Stimulated activated CD4-positive, alpha-beta T cell treated with anti-CD3 and anti-CD28 coated beads, Interleukin-15, amount 100 ng/mL, for 48 hours (primary cell): ENCODE measurements around the gene HTRA3.
"Not testable (repeated sequence)": the region's sequence is repeated elsewhere in the genome, so short reads cannot be mapped to it uniquely, and the experiment has no call there.

Experiments used
- DNase-seq, 2 donors: peaks; one replicate each; pipeline ENCODE4 v3.0.0-alpha.2; 2020; ENCODE audit warnings: low read depth in 2 of 2

HTRA3 gene

GRCh38 chr4:8342651-8343261 lies 73.2 kb downstream of the HTRA3 start:
- no peak for DNase-seq

GRCh38 chr4:8343262-8343966 lies 73.9 kb downstream of the HTRA3 start:
- no peak for DNase-seq

GRCh38 chr4:8343967-8344331 lies 74.4 kb downstream of the HTRA3 start:
- DNase-seq = no peak

GRCh38 chr4:8344377-8344776 lies 74.8 kb downstream of the HTRA3 start:
- DNase-seq = no peak

GRCh38 chr4:8345053-8345945 lies 75.7 kb downstream of the HTRA3 start:
- DNase-seq = no peak

- DNase-seq = no peak
These were observed 76.6 kb downstream of the HTRA3 start for GRCh38 chr4:8345946-8346814.

GRCh38 chr4:8346838-8347605 lies 77.5 kb downstream of the HTRA3 start:
- no peak for DNase-seq

GRCh38 chr4:8347660-8348059 lies 78.1 kb downstream of the HTRA3 start:
- DNase-seq = no peak

- DNase-seq = no peak
These were observed 78.5 kb downstream of the HTRA3 start for GRCh38 chr4:8348071-8348470.

GRCh38 chr4:8349236-8349635 lies 79.7 kb downstream of the HTRA3 start:
- DNase-seq = not testable (repeated sequence)

- DNase-seq = no peak
These were observed 80.2 kb downstream of the HTRA3 start for GRCh38 chr4:8349664-8350236.

- no peak for DNase-seq
These were observed 80.8 kb downstream of the HTRA3 start for GRCh38 chr4:8350352-8350751.

- no peak for DNase-seq
These were observed 81.4 kb downstream of the HTRA3 start for GRCh38 chr4:8350841-8351461.

GRCh38 chr4:8351931-8352367 lies 82.4 kb downstream of the HTRA3 start:
- no peak for DNase-seq

- DNase-seq = no peak
These were observed 83.0 kb downstream of the HTRA3 start for GRCh38 chr4:8352368-8353157.

- no peak for DNase-seq
These were observed 83.7 kb downstream of the HTRA3 start for GRCh38 chr4:8353158-8353669.

- no peak for DNase-seq
These were observed 84.4 kb downstream of the HTRA3 start for GRCh38 chr4:8353912-8354453.

GRCh38 chr4:8355306-8355705 lies 85.8 kb downstream of the HTRA3 start:
- DNase-seq = no peak
